Upper lobe of left lung (tissue), 4 donors: ENCODE measurements around the gene BMPR1B.

ENCODE experiments used
- EP300 ChIP-seq, 4 donors: sonication (generic); formaldehyde crosslinking; IDR thresholded peaks; one replicate each; pipeline ENCODE4 v1.5.1; 2017; ENCODE audit warnings: antibody characterized with exemption in 4 of 4, control low read depth in 2 of 4
- POLR2A ChIP-seq, 4 donors: fragments of 450-650 bp; IDR thresholded peaks; one replicate each; pipeline ENCODE4 v1.5.1; 2016 to 2017; ENCODE audit warnings: antibody characterized with exemption in 4 of 4, mild to moderate bottlenecking in 2 of 4
- POLR2AphosphoS5 ChIP-seq, 2 donors: sonication (generic); formaldehyde crosslinking; IDR thresholded peaks; one replicate each; pipeline ENCODE4 v1.5.1; 2017; ENCODE audit warnings: antibody characterized with exemption in 2 of 2
- TF ChIP-seq, protein P1 (sequence below), 6 experiments: fragments of 450-650 bp in 4 of 6; fragments of 200-600 bp in 2 of 6; sonication (generic) in 2 of 6; IDR thresholded peaks; one replicate each; pipeline ENCODE4 v1.5.1; 2016 to 2019; ENCODE audit warnings: antibody characterized with exemption in 6 of 6

DNA sequence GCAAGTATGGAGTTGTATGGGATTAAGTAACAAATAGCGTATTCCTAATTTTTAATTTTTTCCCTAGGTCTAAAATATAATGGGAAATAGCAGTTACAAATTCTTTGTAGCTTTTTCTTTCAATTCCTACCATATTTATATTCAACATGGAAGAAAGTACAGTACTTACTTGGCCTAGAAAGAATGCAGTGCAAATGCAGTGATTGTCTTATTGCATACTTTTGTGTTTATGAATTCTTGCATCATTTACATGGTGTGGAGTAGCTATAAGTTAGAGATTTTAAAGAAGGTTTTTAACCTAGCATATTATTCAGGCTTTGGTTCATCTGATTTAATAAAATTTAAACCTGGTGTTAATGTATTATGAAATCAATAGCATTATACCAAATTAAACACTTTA is 263.3 kb downstream of the BMPR1B start:
- TF ChIP-seq, protein P1, sequence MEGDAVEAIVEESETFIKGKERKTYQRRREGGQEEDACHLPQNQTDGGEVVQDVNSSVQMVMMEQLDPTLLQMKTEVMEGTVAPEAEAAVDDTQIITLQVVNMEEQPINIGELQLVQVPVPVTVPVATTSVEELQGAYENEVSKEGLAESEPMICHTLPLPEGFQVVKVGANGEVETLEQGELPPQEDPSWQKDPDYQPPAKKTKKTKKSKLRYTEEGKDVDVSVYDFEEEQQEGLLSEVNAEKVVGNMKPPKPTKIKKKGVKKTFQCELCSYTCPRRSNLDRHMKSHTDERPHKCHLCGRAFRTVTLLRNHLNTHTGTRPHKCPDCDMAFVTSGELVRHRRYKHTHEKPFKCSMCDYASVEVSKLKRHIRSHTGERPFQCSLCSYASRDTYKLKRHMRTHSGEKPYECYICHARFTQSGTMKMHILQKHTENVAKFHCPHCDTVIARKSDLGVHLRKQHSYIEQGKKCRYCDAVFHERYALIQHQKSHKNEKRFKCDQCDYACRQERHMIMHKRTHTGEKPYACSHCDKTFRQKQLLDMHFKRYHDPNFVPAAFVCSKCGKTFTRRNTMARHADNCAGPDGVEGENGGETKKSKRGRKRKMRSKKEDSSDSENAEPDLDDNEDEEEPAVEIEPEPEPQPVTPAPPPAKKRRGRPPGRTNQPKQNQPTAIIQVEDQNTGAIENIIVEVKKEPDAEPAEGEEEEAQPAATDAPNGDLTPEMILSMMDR (IDR thresholded peaks at IDR 0.05), result no peak
- TF ChIP-seq POLR2A (IDR thresholded peaks at IDR 0.05) (no peak), EP300 (IDR thresholded peaks at IDR 0.05) (no peak), POLR2AphosphoS5 (IDR thresholded peaks at IDR 0.05) (no peak)
